Loucy (cell line): ENCODE results near the gene SLC6A12.
"Not testable (repeated sequence)": the region's sequence is repeated elsewhere in the genome, so short reads cannot be mapped to it uniquely, and the experiment has no call there.

Source experiments
- H2AFZ ChIP-seq: fragments of 200-600 bp; sonication (generic); 2 replicates; pipeline ENCODE4 v1.6.0; 2016; ENCODE audit warnings: antibody characterized with exemption, mild to moderate bottlenecking, low read length, moderate library complexity
- H3F3A ChIP-seq: fragments of 200-600 bp; 2 replicates; pipeline ENCODE4 v1.6.0; 2016; ENCODE audit warnings: antibody characterized with exemption, low read depth, mild to moderate bottlenecking
- H3K27me3 ChIP-seq: fragments of 200-600 bp; sonication (generic); 2 replicates; pipeline ENCODE4 v1.6.1; 2014; ENCODE audit warnings: low read length, mild to moderate bottlenecking; ENCODE audit not compliant: insufficient read depth, poor library complexity, severe bottlenecking
- H3K36me3 ChIP-seq: fragments of 200-600 bp; sonication (generic); 2 replicates; pipeline ENCODE4 v1.6.1; 2016; ENCODE audit warnings: low read length; ENCODE audit not compliant: insufficient read depth
- H3K4me1 ChIP-seq: fragments of 200-600 bp; sonication (generic); 2 replicates; pipeline ENCODE4 v1.5.1; 2014; ENCODE audit warnings: low read length, mild to moderate bottlenecking; ENCODE audit not compliant: insufficient read depth, poor library complexity, severe bottlenecking
- H3K4me2 ChIP-seq: fragments of 200-600 bp; sonication (generic); 2 replicates; pipeline ENCODE4 v1.6.0; 2014; ENCODE audit warnings: antibody characterized with exemption, low read length, low read depth, mild to moderate bottlenecking; ENCODE audit not compliant: poor library complexity, severe bottlenecking
- H3K4me3 ChIP-seq: fragments of 200-600 bp; sonication (generic); 2 replicates; pipeline ENCODE4 v1.5.1; 2014; ENCODE audit warnings: low read length, mild to moderate bottlenecking, mixed read lengths; ENCODE audit not compliant: poor library complexity, severe bottlenecking
- H3K79me2 ChIP-seq: fragments of 200-600 bp; sonication (generic); 2 replicates; pipeline ENCODE4 v1.6.1; 2014; ENCODE audit warnings: low read length; ENCODE audit not compliant: insufficient read depth
- H3K9ac ChIP-seq: fragments of 200-600 bp; sonication (generic); 2 replicates; pipeline ENCODE4 v1.6.0; 2014; ENCODE audit warnings: mild to moderate bottlenecking, low read depth, low read length, moderate library complexity; ENCODE audit not compliant: poor library complexity, severe bottlenecking
- H3K9me2 ChIP-seq: fragments of 200-600 bp; sonication (generic); replicated peaks from 2 replicates; pipeline ENCODE4 v1.6.1; 2016; ENCODE audit warnings: low read depth, low read length, mixed read lengths
- H3K9me3 ChIP-seq: fragments of 200-600 bp; sonication (generic); 2 replicates; pipeline ENCODE4 v1.6.1; 2014; ENCODE audit warnings: mild to moderate bottlenecking, antibody characterized with exemption, low read length, low read depth; ENCODE audit not compliant: insufficient read depth
- H4K20me1 ChIP-seq: fragments of 200-600 bp; sonication (generic); 2 replicates; pipeline ENCODE4 v1.6.0; 2014; ENCODE audit warnings: antibody characterized with exemption, low read length, mild to moderate bottlenecking; ENCODE audit not compliant: insufficient read depth, poor library complexity, severe bottlenecking
- EZH2phosphoT487 ChIP-seq: fragments of 200-600 bp; IDR thresholded peaks from 2 replicates; pipeline ENCODE4 v1.6.1; 2018; ENCODE audit warnings: antibody characterized with exemption, mild to moderate bottlenecking, moderate library complexity, borderline replicate concordance
- TF ChIP-seq, protein P1 (sequence below): fragments of 200-600 bp; sonication (generic); conservative IDR thresholded peaks from 2 replicates; pipeline ENCODE4 v1.5.1; 2014; ENCODE audit warnings: mild to moderate bottlenecking, antibody characterized with exemption, low read length

Gene SLC6A12

GRCh38 chr12:236445-236844 is 22.5 kb upstream of the SLC6A12 start:
- H3K36me3 ChIP-seq = 0 out of 2 replicates have a peak, but pooled peaks cover 3% of the 10 kb centered on the region
- H4K20me1 ChIP-seq = no peaks in the 10 kb centered on the region
- H3K9ac ChIP-seq = no peak overlapping the region
- TF ChIP-seq, protein P1, sequence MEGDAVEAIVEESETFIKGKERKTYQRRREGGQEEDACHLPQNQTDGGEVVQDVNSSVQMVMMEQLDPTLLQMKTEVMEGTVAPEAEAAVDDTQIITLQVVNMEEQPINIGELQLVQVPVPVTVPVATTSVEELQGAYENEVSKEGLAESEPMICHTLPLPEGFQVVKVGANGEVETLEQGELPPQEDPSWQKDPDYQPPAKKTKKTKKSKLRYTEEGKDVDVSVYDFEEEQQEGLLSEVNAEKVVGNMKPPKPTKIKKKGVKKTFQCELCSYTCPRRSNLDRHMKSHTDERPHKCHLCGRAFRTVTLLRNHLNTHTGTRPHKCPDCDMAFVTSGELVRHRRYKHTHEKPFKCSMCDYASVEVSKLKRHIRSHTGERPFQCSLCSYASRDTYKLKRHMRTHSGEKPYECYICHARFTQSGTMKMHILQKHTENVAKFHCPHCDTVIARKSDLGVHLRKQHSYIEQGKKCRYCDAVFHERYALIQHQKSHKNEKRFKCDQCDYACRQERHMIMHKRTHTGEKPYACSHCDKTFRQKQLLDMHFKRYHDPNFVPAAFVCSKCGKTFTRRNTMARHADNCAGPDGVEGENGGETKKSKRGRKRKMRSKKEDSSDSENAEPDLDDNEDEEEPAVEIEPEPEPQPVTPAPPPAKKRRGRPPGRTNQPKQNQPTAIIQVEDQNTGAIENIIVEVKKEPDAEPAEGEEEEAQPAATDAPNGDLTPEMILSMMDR = no peak
- TF ChIP-seq EZH2phosphoT487 = no peak
- no peaks in the 10 kb centered on the region for H3K9me2 ChIP-seq
- H3K27me3 ChIP-seq = no peaks in the 10 kb centered on the region
- no peak overlapping the region for H3K4me2 ChIP-seq
- peaks cover 12% of the 10 kb centered on the region for H3K4me1 ChIP-seq
- no peaks in the 10 kb centered on the region for H3K79me2 ChIP-seq
- peaks cover 13% of the 10 kb centered on the region; the same call in 1 of the 2 replicates for H3K9me3 ChIP-seq
- no peak overlapping the region for H2AFZ ChIP-seq
- H3F3A ChIP-seq = no peaks in the 10 kb centered on the region
- no peak overlapping the region for H3K4me3 ChIP-seq

- not testable (repeated sequence) for H2AFZ ChIP-seq, H3K9me2 ChIP-seq, H3K36me3 ChIP-seq, H4K20me1 ChIP-seq, H3F3A ChIP-seq, H3K27me3 ChIP-seq, H3K4me2 ChIP-seq, H3K79me2 ChIP-seq, H3K4me3 ChIP-seq, H3K9ac ChIP-seq
- Histone ChIP-seq H3K9me3 (peaks cover 13% of the 10 kb centered on the region; the same call in 1 of the 2 replicates), H3K4me1 (peaks cover 12% of the 10 kb centered on the region)
These were observed 22.0 kb upstream of the SLC6A12 start for GRCh38 chr12:235967-236366.

- H4K20me1 ChIP-seq = no peaks in the 10 kb centered on the region
- H3K79me2 ChIP-seq = no peaks in the 10 kb centered on the region
- H3K36me3 ChIP-seq = 0 out of 2 replicates have a peak, but pooled peaks cover 3% of the 10 kb centered on the region
- no peaks in the 10 kb centered on the region for H3K27me3 ChIP-seq
- H3K9me2 ChIP-seq = no peaks in the 10 kb centered on the region
- TF ChIP-seq EZH2phosphoT487 = no peak
- TF ChIP-seq, protein P1 = no peak
- H3K4me3 ChIP-seq = no peak overlapping the region
- H2AFZ ChIP-seq = no peak overlapping the region
- H3F3A ChIP-seq = no peaks in the 10 kb centered on the region
- peaks cover 13% of the 10 kb centered on the region; the same call in 1 of the 2 replicates for H3K9me3 ChIP-seq
- H3K4me1 ChIP-seq = peaks cover 12% of the 10 kb centered on the region
- H3K9ac ChIP-seq = no peak overlapping the region
- no peak overlapping the region for H3K4me2 ChIP-seq
These were observed 21.0 kb upstream of the SLC6A12 start for GRCh38 chr12:234891-235415.

DNA sequence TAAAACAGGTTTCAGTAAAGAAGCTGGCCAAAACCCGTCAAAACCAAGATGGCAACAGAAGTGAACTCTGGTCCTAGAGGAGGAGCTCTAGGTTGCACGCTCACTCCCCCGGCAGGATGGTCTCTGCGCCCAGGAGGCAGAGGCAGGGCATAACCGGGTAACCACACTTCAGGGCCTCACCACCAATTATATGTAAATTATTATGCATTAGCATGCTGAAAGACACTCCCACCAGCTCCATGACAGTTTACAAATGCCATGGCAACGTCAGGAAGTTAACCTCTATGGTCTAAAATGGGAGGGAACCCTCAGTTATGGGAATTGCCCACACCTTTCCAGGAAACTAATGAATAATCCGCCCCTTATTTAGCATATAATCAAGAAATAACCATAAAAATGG is 20.1 kb upstream of the SLC6A12 start:
- no peak overlapping the region for H3K4me2 ChIP-seq
- H3K27me3 ChIP-seq = no peaks in the 10 kb centered on the region
- H3K4me1 ChIP-seq = peaks cover 12% of the 10 kb centered on the region

More for the DNA sequence above, 20.1 kb upstream of the SLC6A12 start:
- no peaks in the 10 kb centered on the region for H4K20me1 ChIP-seq
- peaks cover 13% of the 10 kb centered on the region; the same call in 1 of the 2 replicates for H3K9me3 ChIP-seq
- H3K36me3 ChIP-seq = 0 out of 2 replicates have a peak, but pooled peaks cover 3% of the 10 kb centered on the region
- H3F3A ChIP-seq = no peaks in the 10 kb centered on the region
- H3K9me2 ChIP-seq = no peaks in the 10 kb centered on the region
- H3K4me3 ChIP-seq = no peak overlapping the region
- no peak overlapping the region for H3K9ac ChIP-seq
- H3K79me2 ChIP-seq = no peaks in the 10 kb centered on the region
- TF ChIP-seq, protein P1 = no peak
- TF ChIP-seq EZH2phosphoT487 = no peak
- no peak overlapping the region for H2AFZ ChIP-seq
